ENCODE data around the gene WNT7B. TPM values are rescaled to one million over a fixed set of nuclear protein-coding genes. Genes with fewer than 3 reads are reported as not detected.

The WNT7B gene
- total RNA-seq, 2 donors from 2014 or later = 7.5 to 7.7 TPM

DNA sequence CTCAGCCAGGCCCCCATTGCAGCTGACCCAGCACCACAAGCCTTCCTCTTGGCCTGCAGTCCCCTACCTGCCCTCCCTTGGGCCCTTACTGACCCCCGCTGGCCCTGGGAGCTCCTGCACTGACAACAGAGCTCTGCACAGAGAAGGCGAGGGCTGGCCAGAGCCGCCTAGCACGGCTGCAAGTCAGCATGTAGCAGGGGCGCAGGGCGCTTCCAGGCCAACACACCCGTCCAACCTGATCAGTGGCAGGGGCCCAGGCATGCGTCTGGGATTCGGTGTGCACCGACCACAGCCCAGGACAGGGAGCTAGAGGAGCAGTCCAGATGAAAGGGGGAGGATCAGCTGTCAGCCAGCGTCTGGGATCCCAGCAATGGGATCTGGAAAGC, 7.6 kb downstream of the WNT7B start:
- TF ChIP-seq, protein P1, sequence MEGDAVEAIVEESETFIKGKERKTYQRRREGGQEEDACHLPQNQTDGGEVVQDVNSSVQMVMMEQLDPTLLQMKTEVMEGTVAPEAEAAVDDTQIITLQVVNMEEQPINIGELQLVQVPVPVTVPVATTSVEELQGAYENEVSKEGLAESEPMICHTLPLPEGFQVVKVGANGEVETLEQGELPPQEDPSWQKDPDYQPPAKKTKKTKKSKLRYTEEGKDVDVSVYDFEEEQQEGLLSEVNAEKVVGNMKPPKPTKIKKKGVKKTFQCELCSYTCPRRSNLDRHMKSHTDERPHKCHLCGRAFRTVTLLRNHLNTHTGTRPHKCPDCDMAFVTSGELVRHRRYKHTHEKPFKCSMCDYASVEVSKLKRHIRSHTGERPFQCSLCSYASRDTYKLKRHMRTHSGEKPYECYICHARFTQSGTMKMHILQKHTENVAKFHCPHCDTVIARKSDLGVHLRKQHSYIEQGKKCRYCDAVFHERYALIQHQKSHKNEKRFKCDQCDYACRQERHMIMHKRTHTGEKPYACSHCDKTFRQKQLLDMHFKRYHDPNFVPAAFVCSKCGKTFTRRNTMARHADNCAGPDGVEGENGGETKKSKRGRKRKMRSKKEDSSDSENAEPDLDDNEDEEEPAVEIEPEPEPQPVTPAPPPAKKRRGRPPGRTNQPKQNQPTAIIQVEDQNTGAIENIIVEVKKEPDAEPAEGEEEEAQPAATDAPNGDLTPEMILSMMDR (IDR thresholded peaks at IDR 0.05) = no peak
- Histone ChIP-seq H3K27me3 (replicated peaks; ENCODE audit: insufficient read depth) (no peaks in the 10 kb centered on the region), H3K4me1 (replicated peaks) (peaks cover 3% of the 10 kb centered on the region), H3K4me3 (no peak overlapping the region), H3K36me3 (no peaks in the 10 kb centered on the region), H3K27ac (no peak overlapping the region), H3K9me3 (no peaks in the 10 kb centered on the region)
- DNase-seq (ENCODE audit: low spot score) = no peak
- intact Hi-C loops (cut with DNase I) = no loop called here
- 56% methylated on average over 11 of the region's 11 CpGs for whole genome bisulfite sequencing

DNA sequence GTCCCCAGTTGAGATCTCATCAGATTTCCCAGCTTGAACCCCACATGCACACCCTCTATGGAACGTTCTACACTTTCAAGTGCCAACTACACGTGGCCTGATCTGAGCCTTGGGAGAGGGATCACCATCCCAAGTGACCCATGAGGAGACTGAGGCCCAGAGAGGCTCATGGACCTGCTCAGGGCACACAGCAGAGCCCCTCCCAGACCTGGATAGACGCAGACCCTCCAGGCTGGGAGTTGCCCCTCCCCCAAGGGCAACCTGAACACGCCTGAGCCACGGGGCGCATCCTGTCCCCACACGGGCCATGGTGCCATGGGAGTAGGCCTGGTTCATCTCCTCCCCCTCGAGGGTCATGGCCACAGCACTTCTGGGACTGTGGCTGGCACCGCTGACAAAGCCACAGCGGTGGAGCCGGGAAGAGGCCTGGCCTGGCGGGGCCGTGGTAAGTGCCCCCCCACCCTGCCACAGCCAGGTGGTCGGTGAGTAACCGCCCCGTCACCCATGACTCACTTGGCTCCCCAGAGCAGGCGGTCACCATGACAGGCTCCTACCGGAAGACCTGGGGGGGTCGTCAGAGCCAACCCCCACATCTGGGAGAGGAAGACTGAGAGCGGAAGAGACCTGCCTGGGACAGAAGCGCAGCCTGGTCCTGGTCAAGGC, 8.1 kb downstream of the WNT7B start:
- intact Hi-C loops (cut with DNase I) = no loop called here
- Histone ChIP-seq H3K36me3 (no peaks in the 10 kb centered on the region), H3K27ac (no peak overlapping the region), H3K4me3 (no peak overlapping the region), H3K27me3 (replicated peaks; ENCODE audit: insufficient read depth) (no peaks in the 10 kb centered on the region), H3K9me3 (no peaks in the 10 kb centered on the region), H3K4me1 (replicated peaks) (peaks cover 3% of the 10 kb centered on the region)
- TF ChIP-seq POLR2AphosphoS5 (IDR thresholded peaks at IDR 0.05) (no peak), POLR2A (IDR thresholded peaks at IDR 0.05) (no peak)
- TF ChIP-seq, protein P1 (IDR thresholded peaks at IDR 0.05) = no peak
- no peak for DNase-seq (ENCODE audit: low spot score)
- WGBS = 87% methylated on average over 21 of the region's 21 CpGs

DNA sequence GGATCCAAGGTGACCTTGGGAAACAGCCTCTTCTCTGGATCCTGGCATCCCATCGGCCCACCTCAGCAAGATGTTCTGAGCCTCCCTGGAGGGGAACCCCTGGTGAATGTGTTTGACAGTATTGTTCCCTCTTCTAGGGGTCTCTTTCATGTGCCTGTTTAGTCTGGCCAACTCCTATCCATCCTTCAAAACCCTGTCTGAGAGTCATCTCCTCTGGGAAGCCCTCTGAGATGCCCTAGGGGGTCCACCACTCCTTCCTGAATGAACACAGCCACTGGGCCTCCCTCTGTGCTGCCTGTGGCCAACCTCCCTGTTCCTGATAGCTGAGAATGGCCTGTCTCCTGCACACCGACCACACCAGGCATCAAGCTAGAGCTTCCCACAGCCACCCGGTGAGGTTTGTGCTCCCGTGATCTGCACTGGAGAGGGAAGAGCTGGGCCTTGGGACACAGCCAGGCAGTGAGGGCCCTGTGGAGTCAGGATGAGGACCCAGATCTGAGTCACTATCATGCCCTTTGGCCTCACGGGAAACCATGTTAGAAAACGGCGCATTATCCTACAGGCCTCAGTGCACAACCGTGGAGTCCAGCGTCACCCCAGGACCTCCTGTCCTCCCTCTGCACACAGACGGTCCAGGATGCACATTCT, 8.8 kb downstream of the WNT7B start:
- H3K4me1 ChIP-seq (replicated peaks) = peaks cover 3% of the 10 kb centered on the region
- WGBS = 94% methylated on average over 10 of the region's 10 CpGs
- no peaks in the 10 kb centered on the region for H3K9me3 ChIP-seq
- H3K27ac ChIP-seq = no peak overlapping the region
- DNase-seq (ENCODE audit: low spot score) = no peak
- H3K36me3 ChIP-seq = no peaks in the 10 kb centered on the region
- intact Hi-C loops (cut with DNase I) = no loop called here
- TF ChIP-seq POLR2AphosphoS5 (IDR thresholded peaks at IDR 0.05) = no peak
- no peak for TF ChIP-seq POLR2A (IDR thresholded peaks at IDR 0.05)
- TF ChIP-seq, protein P1 (IDR thresholded peaks at IDR 0.05) = no peak
- no peaks in the 10 kb centered on the region for H3K27me3 ChIP-seq (replicated peaks; ENCODE audit: insufficient read depth)
- H3K4me3 ChIP-seq = no peak overlapping the region

DNA sequence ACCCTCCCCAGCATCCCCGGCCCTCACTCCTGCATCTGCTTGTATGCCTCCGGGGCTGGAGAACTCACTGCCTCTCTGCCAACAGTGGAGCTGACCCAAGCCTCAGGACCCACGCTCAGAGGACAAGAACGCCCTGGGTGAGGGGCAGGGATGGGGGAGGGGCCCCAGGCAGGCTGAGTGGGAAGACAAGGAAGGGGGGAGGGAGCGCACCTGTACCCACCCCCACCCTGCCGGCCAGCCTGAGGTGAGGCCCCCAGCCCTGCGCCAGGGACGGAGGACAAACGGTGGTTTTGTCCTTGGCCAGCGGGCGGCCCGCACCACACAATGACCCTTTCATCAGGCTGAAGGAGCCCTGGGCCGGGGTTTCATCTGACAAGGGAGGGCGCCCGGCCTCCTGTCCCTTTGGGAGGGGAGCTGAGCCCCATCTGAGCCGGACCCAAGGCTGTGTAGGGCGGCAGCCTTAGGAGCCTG, 10.0 kb downstream of the WNT7B start:
- WGBS = 79% methylated on average over 17 of the region's 17 CpGs
- Histone ChIP-seq H3K4me3 (no peak overlapping the region), H3K36me3 (no peaks in the 10 kb centered on the region), H3K4me1 (replicated peaks) (peaks cover 2% of the 10 kb centered on the region), H3K27me3 (replicated peaks; ENCODE audit: insufficient read depth) (no peaks in the 10 kb centered on the region), H3K9me3 (no peaks in the 10 kb centered on the region), H3K27ac (no peak overlapping the region)
- no peak for DNase-seq (ENCODE audit: low spot score)
- TF ChIP-seq POLR2A (IDR thresholded peaks at IDR 0.05) (no peak), POLR2AphosphoS5 (IDR thresholded peaks at IDR 0.05) (no peak)
- TF ChIP-seq, protein P1 (IDR thresholded peaks at IDR 0.05) = no peak
- intact Hi-C loops (cut with DNase I) = no loop called here
